Dedifferentiated amniotic fluid mesenchymal stem cell (primary cell): ENCODE data around the gene TAF9B.
A peak's percentile ranks its signal among the peaks of the same experiment; 100 is the strongest.
"Not testable (repeated sequence)": the region's sequence is repeated elsewhere in the genome, so short reads cannot be mapped to it uniquely, and the experiment has no call there.

Source experiments
- DNase-seq: peaks from one replicate; pipeline ENCODE4 v3.0.0-alpha.2; 2016; ENCODE audit errors: extremely low spot score

Gene TAF9B

GRCh38 chrX:78116365-78116764, 23.1 kb downstream of the TAF9B start:
- DNase-seq: no peak

- DNase-seq: no peak
Measured at GRCh38 chrX:78111140-78111931, 28.1 kb downstream of the TAF9B start.

- no peak for DNase-seq
Measured at GRCh38 chrX:78109458-78109857, 30.0 kb downstream of the TAF9B start.

GRCh38 chrX:78106651-78106986, 32.8 kb downstream of the TAF9B start:
- DNase-seq: no peak

GRCh38 chrX:78105944-78106650, 33.4 kb downstream of the TAF9B start:
- DNase-seq: no peak

- peak; percentile 31 for DNase-seq
Measured at GRCh38 chrX:78104447-78105176, 34.8 kb downstream of the TAF9B start.

- DNase-seq: peak; percentile 85
Measured at GRCh38 chrX:78103623-78104446, 35.6 kb downstream of the TAF9B start, which contains the start of gene PGK1. Gene PGK1 (plus strand): TSS chrX:78104248. CDS start chrX:78104341, 93 bp downstream.

- DNase-seq: no peak
Measured at GRCh38 chrX:78103001-78103622, 36.3 kb downstream of the TAF9B start.

GRCh38 chrX:78102091-78102490, 37.4 kb downstream of the TAF9B start:
- DNase-seq: no peak

GRCh38 chrX:78098108-78098507, 41.3 kb downstream of the TAF9B start:
- no peak for DNase-seq

- DNase-seq: no peak
Measured at GRCh38 chrX:78092296-78092695, 47.2 kb downstream of the TAF9B start.

- DNase-seq: not testable (repeated sequence)
Measured at GRCh38 chrX:78081413-78081812, 58.0 kb downstream of the TAF9B start.
